ENCODE measurements around the gene ALDH1A2. TPM values are rescaled to one million over a fixed set of nuclear protein-coding genes. Genes with fewer than 3 reads are reported as not detected.

ALDH1A2 gene
- total RNA-seq, 1 experiment from 2014 or later: 0.98 TPM

DNA sequence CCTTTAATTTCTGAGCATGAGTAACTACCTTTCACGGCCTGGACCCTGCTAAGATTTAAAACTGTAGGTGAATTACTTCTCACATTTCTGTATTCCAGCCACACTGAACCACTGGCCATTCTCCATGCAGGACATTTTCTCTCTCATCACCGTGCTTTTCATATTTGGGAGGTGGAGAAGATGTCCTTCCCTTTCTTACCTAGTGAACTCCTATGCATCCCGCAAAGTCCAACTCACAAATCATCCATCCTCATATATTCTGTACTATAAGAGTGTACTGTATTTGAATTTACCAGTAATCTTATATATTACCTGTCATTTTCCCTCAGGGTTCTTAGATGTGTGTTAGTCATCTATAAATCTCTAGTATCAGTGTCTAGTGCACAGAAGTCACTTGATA is 139.9 kb downstream of the ALDH1A2 start:
- ChIA-PET CTCF (no interaction called here), POLR2A (no interaction called here)
- no peaks in the 10 kb centered on the region for H3K4me1 ChIP-seq (ENCODE audit: control insufficient read depth, insufficient read depth, low read length)
- no peak for DNase-seq (ENCODE audit: low read depth, low spot score)
- no TSS peak for BruUV-seq (replicated peaks)
- no peak for ATAC-seq
- H3K9me3 ChIP-seq (ENCODE audit: control insufficient read depth, insufficient read depth, low read depth, low read length): no peaks in the 10 kb centered on the region
- H3K27ac ChIP-seq (ENCODE audit: low read length): no peak overlapping the region
- intact Hi-C loops (cut with micrococcal nuclease; ENCODE audit: unreplicated experiment) (no loop called here), in situ Hi-C loops (cut with HindIII; ENCODE audit: low pct_unique_long_range_greater_than_20kb, low sequenced_read_pairs) (no loop called here)
- no peak overlapping the region for H3K4me3 ChIP-seq (ENCODE audit: low read depth in 2 of 2, low read length in 2 of 2)
- H3K27me3 ChIP-seq (ENCODE audit: control insufficient read depth, insufficient read depth, low read length): no peaks in the 10 kb centered on the region
- no peaks in the 10 kb centered on the region for H3K36me3 ChIP-seq (ENCODE audit: control insufficient read depth, insufficient read depth, low read length)
- TF ChIP-seq, protein P1, sequence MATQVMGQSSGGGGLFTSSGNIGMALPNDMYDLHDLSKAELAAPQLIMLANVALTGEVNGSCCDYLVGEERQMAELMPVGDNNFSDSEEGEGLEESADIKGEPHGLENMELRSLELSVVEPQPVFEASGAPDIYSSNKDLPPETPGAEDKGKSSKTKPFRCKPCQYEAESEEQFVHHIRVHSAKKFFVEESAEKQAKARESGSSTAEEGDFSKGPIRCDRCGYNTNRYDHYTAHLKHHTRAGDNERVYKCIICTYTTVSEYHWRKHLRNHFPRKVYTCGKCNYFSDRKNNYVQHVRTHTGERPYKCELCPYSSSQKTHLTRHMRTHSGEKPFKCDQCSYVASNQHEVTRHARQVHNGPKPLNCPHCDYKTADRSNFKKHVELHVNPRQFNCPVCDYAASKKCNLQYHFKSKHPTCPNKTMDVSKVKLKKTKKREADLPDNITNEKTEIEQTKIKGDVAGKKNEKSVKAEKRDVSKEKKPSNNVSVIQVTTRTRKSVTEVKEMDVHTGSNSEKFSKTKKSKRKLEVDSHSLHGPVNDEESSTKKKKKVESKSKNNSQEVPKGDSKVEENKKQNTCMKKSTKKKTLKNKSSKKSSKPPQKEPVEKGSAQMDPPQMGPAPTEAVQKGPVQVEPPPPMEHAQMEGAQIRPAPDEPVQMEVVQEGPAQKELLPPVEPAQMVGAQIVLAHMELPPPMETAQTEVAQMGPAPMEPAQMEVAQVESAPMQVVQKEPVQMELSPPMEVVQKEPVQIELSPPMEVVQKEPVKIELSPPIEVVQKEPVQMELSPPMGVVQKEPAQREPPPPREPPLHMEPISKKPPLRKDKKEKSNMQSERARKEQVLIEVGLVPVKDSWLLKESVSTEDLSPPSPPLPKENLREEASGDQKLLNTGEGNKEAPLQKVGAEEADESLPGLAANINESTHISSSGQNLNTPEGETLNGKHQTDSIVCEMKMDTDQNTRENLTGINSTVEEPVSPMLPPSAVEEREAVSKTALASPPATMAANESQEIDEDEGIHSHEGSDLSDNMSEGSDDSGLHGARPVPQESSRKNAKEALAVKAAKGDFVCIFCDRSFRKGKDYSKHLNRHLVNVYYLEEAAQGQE (IDR thresholded peaks at IDR 0.05; ENCODE audit: insufficient read depth in 1 of 2, low read depth in 2 of 2, low read length in 1 of 2): no peak
- TF ChIP-seq POLR2AphosphoS5 (IDR thresholded peaks at IDR 0.05; ENCODE audit: low read depth, low read length): no peak

DNA sequence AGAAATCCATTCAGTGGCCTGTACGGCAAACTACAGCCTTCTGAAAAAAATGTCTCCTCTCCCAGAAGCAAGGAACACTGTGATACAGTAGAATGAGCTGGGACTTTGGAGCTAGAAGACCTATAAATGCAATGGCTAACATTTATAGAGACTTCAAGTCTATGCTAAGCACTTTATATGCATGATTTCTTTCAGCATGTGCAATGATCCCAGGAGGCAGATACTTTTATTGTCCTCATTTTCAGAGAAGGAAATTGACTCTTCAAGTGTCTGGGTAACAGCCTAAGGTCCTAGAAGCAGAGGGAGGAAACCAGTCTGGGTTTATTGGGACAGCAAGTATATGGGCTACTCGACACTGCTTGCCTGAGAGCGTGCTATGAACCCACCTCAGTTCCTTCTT is 140.9 kb downstream of the ALDH1A2 start:
- H3K9me3 ChIP-seq (ENCODE audit: control insufficient read depth, insufficient read depth, low read depth, low read length): no peaks in the 10 kb centered on the region
- no TSS peak for BruUV-seq (replicated peaks)
- CTCF ChIA-PET: no interaction called here
- no peak overlapping the region for H3K27ac ChIP-seq (ENCODE audit: low read length)
- intact Hi-C loops (cut with micrococcal nuclease; ENCODE audit: unreplicated experiment): no loop called here
- in situ Hi-C loops (cut with HindIII; ENCODE audit: low pct_unique_long_range_greater_than_20kb, low sequenced_read_pairs): no loop called here
- H3K4me3 ChIP-seq (ENCODE audit: low read depth in 2 of 2, low read length in 2 of 2): no peak overlapping the region
- no peak for DNase-seq (ENCODE audit: low read depth, low spot score)
- no peaks in the 10 kb centered on the region for H3K27me3 ChIP-seq (ENCODE audit: control insufficient read depth, insufficient read depth, low read length)
- POLR2A ChIA-PET: interaction anchor here (0.7 kb wide), 1 partner anchor 147 kb away, joined by 7 read pairs; no protein-coding TSS in a partner anchor
- no peaks in the 10 kb centered on the region for H3K36me3 ChIP-seq (ENCODE audit: control insufficient read depth, insufficient read depth, low read length)
- TF ChIP-seq, protein P1 (IDR thresholded peaks at IDR 0.05; ENCODE audit: insufficient read depth in 1 of 2, low read depth in 2 of 2, low read length in 1 of 2): no peak
- TF ChIP-seq POLR2AphosphoS5 (IDR thresholded peaks at IDR 0.05; ENCODE audit: low read depth, low read length) (no peak), SIN3A (IDR thresholded peaks at IDR 0.05; ENCODE audit: borderline replicate concordance, insufficient read depth, low read depth, low read length) (no peak), TCF7L2 (IDR thresholded peaks at IDR 0.05; ENCODE audit: low read depth, low read length) (no peak)
- TF ChIP-seq, protein P2, sequence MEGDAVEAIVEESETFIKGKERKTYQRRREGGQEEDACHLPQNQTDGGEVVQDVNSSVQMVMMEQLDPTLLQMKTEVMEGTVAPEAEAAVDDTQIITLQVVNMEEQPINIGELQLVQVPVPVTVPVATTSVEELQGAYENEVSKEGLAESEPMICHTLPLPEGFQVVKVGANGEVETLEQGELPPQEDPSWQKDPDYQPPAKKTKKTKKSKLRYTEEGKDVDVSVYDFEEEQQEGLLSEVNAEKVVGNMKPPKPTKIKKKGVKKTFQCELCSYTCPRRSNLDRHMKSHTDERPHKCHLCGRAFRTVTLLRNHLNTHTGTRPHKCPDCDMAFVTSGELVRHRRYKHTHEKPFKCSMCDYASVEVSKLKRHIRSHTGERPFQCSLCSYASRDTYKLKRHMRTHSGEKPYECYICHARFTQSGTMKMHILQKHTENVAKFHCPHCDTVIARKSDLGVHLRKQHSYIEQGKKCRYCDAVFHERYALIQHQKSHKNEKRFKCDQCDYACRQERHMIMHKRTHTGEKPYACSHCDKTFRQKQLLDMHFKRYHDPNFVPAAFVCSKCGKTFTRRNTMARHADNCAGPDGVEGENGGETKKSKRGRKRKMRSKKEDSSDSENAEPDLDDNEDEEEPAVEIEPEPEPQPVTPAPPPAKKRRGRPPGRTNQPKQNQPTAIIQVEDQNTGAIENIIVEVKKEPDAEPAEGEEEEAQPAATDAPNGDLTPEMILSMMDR (IDR thresholded peaks at IDR 0.05): no peak
- H3K4me1 ChIP-seq (ENCODE audit: control insufficient read depth, insufficient read depth, low read length): no peaks in the 10 kb centered on the region
- no peak for ATAC-seq

Data from Panc1 (cell line).